ENCODE measurements around the gene NRIP1.

- no peak for TF ChIP-seq POLR2A (IDR thresholded peaks at IDR 0.05)
- TF ChIP-seq, protein P1, sequence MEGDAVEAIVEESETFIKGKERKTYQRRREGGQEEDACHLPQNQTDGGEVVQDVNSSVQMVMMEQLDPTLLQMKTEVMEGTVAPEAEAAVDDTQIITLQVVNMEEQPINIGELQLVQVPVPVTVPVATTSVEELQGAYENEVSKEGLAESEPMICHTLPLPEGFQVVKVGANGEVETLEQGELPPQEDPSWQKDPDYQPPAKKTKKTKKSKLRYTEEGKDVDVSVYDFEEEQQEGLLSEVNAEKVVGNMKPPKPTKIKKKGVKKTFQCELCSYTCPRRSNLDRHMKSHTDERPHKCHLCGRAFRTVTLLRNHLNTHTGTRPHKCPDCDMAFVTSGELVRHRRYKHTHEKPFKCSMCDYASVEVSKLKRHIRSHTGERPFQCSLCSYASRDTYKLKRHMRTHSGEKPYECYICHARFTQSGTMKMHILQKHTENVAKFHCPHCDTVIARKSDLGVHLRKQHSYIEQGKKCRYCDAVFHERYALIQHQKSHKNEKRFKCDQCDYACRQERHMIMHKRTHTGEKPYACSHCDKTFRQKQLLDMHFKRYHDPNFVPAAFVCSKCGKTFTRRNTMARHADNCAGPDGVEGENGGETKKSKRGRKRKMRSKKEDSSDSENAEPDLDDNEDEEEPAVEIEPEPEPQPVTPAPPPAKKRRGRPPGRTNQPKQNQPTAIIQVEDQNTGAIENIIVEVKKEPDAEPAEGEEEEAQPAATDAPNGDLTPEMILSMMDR (IDR thresholded peaks at IDR 0.05) = no peak
These were observed 2.8 kb downstream of the NRIP1 start for GRCh38 chr21:15061747-15062605.

All from lower leg skin (tissue), 3 donors.